GM04503 (cell line): ENCODE measurements around the gene NMRAL1.

Experiments
- DNase-seq: peaks from one replicate; pipeline ENCODE4 v3.0.0-alpha.2; 2012; ENCODE audit warnings: low read depth

NMRAL1 gene

GRCh38 chr16:4426021-4426684 lies 48.3 kb downstream of the NMRAL1 start:
- DNase-seq: no peak

- DNase-seq: peak; percentile 81
Observed at GRCh38 chr16:4425378-4426020, 48.9 kb downstream of the NMRAL1 start, which contains the start of gene DNAJA3. DNAJA3 (plus strand) TSS chr16:4425868; CDS start chr16:4425882, 14 bp downstream.

DNA sequence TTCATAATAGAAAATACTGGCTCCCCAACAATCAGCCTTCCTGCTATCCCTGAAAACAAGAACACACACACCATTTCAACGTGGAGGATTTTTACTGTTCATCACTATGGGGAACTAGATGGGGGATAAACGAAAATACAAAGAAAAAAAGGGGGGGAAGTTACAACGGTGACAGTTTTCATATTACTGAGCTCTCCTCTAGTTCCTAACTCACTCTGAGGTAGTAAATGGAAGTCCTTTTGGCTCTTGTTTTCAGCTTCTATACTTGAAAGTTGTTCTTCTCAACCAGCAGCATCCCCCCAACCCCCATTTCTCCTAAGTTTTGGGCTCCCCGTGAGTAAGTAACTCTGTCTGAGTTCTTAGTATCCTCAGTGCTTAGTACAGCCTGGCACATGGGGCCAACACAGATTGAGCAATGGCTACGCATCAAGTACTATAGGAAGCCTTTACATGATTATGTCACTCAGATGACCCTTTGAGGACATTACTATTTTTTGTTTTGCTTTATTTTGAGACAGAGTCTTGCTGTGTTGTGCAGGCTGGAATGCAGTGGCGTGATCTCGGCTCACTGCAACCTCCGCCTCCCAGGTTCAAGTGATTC lies 53.8 kb downstream of the NMRAL1 start:
- DNase-seq: no peak

GRCh38 chr16:4419402-4419959 lies 54.9 kb downstream of the NMRAL1 start:
- no peak for DNase-seq

GRCh38 chr16:4416200-4417032 lies 58.0 kb downstream of the NMRAL1 start, which contains the start of gene CORO7:
CORO7 (minus strand) TSS chr16:4416596; CDS start chr16:4416518, 78 bp downstream.
- no peak for DNase-seq

DNA sequence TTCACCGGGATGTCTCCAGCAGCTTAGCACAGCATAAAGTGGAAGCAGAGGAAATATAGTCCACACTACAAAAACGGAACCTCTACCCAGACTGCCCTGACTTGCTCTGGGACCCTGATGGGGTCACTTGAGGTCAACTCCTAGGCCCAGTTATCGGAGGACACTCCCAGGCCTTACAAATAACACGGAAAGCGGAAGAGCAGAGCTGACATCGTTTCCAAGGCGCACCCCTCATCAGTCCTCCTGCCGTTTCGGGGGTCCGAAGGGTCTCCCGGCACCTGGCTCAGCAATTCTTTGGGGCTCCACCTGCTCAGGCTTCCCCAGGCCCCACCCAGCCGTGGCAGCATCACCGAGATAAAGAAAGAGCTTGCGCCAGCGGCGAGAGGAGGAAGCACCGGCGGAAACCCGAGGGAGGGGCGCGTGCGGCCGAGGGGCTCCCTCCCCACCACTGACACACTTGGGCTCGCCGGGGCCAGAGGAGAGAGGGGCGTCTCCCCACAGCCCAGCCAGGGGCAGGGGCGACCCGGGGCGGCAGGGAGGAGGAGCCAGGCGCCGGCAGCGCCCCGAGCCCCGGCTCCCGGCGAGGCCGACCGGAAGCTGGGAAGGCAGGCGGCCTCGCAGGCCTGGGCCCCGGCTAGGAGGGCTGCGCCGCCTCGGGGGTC lies 58.8 kb downstream of the NMRAL1 start:
- no peak for DNase-seq

- DNase-seq: no peak
Observed at GRCh38 chr16:4414187-4414917, 60.1 kb downstream of the NMRAL1 start.

DNA sequence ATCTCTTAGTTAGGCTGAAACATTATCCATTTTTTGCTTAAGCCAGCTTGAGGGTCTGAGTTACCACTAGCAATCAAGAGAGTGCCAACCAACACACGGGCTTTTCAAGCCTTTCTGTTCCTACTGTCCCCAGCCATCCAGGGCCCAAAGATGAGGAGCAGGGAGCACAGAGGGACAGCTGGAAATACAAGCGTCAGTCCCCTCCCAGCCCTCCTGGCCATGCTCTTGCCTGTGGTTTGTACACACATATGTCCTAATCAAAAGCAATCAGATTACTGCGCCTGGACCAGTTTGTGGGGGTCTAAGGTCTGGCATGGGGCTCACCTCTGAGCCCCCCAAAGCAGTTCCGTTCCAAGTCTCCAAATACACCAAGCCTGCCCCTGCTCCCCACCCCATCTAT lies 61.6 kb downstream of the NMRAL1 start:
- DNase-seq: no peak

GRCh38 chr16:4412159-4412558 lies 62.3 kb downstream of the NMRAL1 start:
- DNase-seq: no peak
